ENCODE data around the gene NUP43. TPM values are rescaled to one million over a fixed set of nuclear protein-coding genes. Genes with fewer than 3 reads are reported as not detected.

Gene NUP43
- total RNA-seq, 1 donor from 2014 or later: 17.2 TPM

DNA sequence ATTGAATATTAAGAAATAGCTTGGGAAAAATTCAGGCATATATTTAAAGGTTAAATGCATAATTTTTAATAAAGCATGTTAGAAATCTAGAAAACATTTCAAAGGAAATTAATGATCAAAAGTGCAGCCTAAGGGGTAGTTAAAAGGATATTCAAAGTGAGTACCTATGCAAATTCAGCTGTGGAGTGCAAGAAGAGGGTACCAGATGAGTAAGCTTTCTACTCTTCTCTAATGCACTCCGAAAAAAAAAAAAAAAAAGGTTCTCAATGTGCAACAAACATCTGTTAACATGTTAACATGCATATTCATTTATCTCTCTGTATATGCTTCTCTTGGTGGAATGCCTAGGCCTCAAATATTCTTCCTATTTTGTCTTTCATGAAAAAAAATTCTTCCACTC, 65.8 kb downstream of the NUP43 start:
- Histone ChIP-seq H3K27me3 (ENCODE audit: control insufficient read depth in 3 of 3, insufficient read depth in 3 of 3, low read length in 3 of 3) (no peaks in the 10 kb centered on the region), H3K4me1 (ENCODE audit: control insufficient read depth in 3 of 3, insufficient read depth in 3 of 3, low read length in 3 of 3) (peaks cover 10 to 14% (median 12%) of the 10 kb centered on the region in 3 donors), H3K36me3 (ENCODE audit: control insufficient read depth in 3 of 3, insufficient read depth in 3 of 3, low read length in 3 of 3) (peaks cover 12 to 29% (median 24%) of the 10 kb centered on the region in 3 donors), H3K9ac (ENCODE audit: low read depth in 1 of 3, low read length in 3 of 3) (no peak overlapping the region), H3K4me3 (ENCODE audit: low read length in 3 of 3) (no peak overlapping the region), H3K9me3 (ENCODE audit: control insufficient read depth in 3 of 3, low read length in 3 of 3) (no peaks in the 10 kb centered on the region), H3K27ac (ENCODE audit: low read depth, low read length) (peak overlapping the region; percentile 97)

Other genes with a start within 250 kb of the NUP43 start
- gene PPIL4, start 200.5 kb downstream of the NUP43 start, total RNA-seq: 19.3 TPM
- 41.2 TPM for gene GINM1, start 180.2 kb downstream of the NUP43 start, total RNA-seq
- gene KATNA1, start 97.8 kb downstream of the NUP43 start, total RNA-seq: 30.8 TPM
- gene LATS1, start 28.4 kb downstream of the NUP43 start, total RNA-seq: 15.1 TPM
- 63.7 TPM for gene PCMT1, start 3.2 kb upstream of the NUP43 start, total RNA-seq
- gene LRP11, start 117.8 kb upstream of the NUP43 start, total RNA-seq: 15.7 TPM
- 1.0 TPM for gene RAET1E, start 151.6 kb upstream of the NUP43 start, total RNA-seq
- not detected for gene RAET1G, start 176.6 kb upstream of the NUP43 start, total RNA-seq
- gene ULBP2, start 195.5 kb upstream of the NUP43 start, total RNA-seq: not detected
- gene ULBP1, start 217.4 kb upstream of the NUP43 start, total RNA-seq: not detected